ENCODE measurements around the gene SMARCD3. TPM values are rescaled to one million over a fixed set of nuclear protein-coding genes. Genes with fewer than 3 reads are reported as not detected.

Gene SMARCD3
- total RNA-seq, 1 donor from 2014 or later = 0.85 TPM

Other genes starting within 250 kb of the SMARCD3 start
- 0.28 TPM in 1 of 2 replicates, not detected in the other for gene ATG9B, start 224.2 kb downstream of the SMARCD3 start, total RNA-seq
- gene ABCB8, start 220.2 kb downstream of the SMARCD3 start, total RNA-seq = 20.4 and 38.2 TPM in 2 replicates
- 0.42 TPM in 1 of 2 replicates, not detected in the other for gene ASIC3, start 200.2 kb downstream of the SMARCD3 start, total RNA-seq
- 14.1 and 17.6 TPM in 2 replicates for gene CDK5, start 190.8 kb downstream of the SMARCD3 start, total RNA-seq
- gene SLC4A2, start 189.1 kb downstream of the SMARCD3 start, total RNA-seq = 93.6 and 113 TPM in 2 replicates
- gene FASTK, start 167.9 kb downstream of the SMARCD3 start, total RNA-seq = 67.0 and 69.6 TPM in 2 replicates
- 28.4 and 35.6 TPM in 2 replicates for gene TMUB1, start 165.2 kb downstream of the SMARCD3 start, total RNA-seq
- gene AGAP3, start 162.2 kb downstream of the SMARCD3 start, total RNA-seq = 94.9 and 142 TPM in 2 replicates
- not detected in 2 replicates for gene GBX1, start 81.0 kb downstream of the SMARCD3 start, total RNA-seq
- gene ASB10, start 61.4 kb downstream of the SMARCD3 start, total RNA-seq = not detected in 2 replicates
- gene H2BK1, start 38.2 kb downstream of the SMARCD3 start, total RNA-seq = not detected in 2 replicates
- gene ABCF2, start 21.5 kb downstream of the SMARCD3 start, total RNA-seq = 74.6 and 76.2 TPM in 2 replicates
- 49.9 and 66.1 TPM in 2 replicates for gene CHPF2, start 16.2 kb downstream of the SMARCD3 start, total RNA-seq
- gene NUB1, start 93.1 kb upstream of the SMARCD3 start, total RNA-seq = 45.4 and 54.2 TPM in 2 replicates
- gene WDR86, start 161.3 kb upstream of the SMARCD3 start, total RNA-seq = not detected in 2 replicates
- not detected in 2 replicates for gene CRYGN, start 191.4 kb upstream of the SMARCD3 start, total RNA-seq

Data from dermis blood vessel endothelial cell (primary cell).